Keratinocyte (primary cell): Measurements from ENCODE around the gene AGFG2. TPM values are rescaled to one million over a fixed set of nuclear protein-coding genes. Genes with fewer than 3 reads are reported as not detected.

Experiments
- DNase-seq: peaks from one replicate; pipeline ENCODE4 v3.0.0-alpha.2; 2011; ENCODE audit warnings: low read depth, missing footprints, low spot score
- FAIRE-seq: peaks from 2 replicates; lab custom pipeline; 2011; peaks lifted over from hg19 to GRCh38; lab: Jason Lieb, UNC
- H2AFZ ChIP-seq: 2 replicates; pipeline ENCODE4 v1.6.0; 2012; ENCODE audit warnings: low read length, control low read depth, inconsistent platforms; ENCODE audit not compliant: control insufficient read depth
- H3K27ac ChIP-seq: 2 replicates; pipeline ENCODE4 v1.5.1; 2011; ENCODE audit warnings: low read length; ENCODE audit not compliant: control insufficient read depth, insufficient read depth
- H3K27me3 ChIP-seq: 3 replicates; pipeline ENCODE4 v1.6.0; 2011; ENCODE audit warnings: low read length; ENCODE audit not compliant: control insufficient read depth, insufficient read depth; ENCODE audit errors: extremely low read depth
- H3K36me3 ChIP-seq, 2 experiments: 2 replicates in 1 of 2; 3 replicates in 1 of 2; pipeline ENCODE4 v1.5.1; 2011; ENCODE audit warnings: low read length in 2 of 2, mild to moderate bottlenecking in 1 of 2; ENCODE audit not compliant: control insufficient read depth in 2 of 2, insufficient read depth in 2 of 2; ENCODE audit errors: extremely low read depth in 1 of 2
- H3K4me1 ChIP-seq: 3 replicates; pipeline ENCODE4 v1.5.1; 2011; ENCODE audit warnings: low read length; ENCODE audit not compliant: control insufficient read depth, insufficient read depth; ENCODE audit errors: extremely low read depth
- H3K4me2 ChIP-seq: 3 replicates; pipeline ENCODE4 v1.6.0; 2011; ENCODE audit warnings: low read depth, low read length; ENCODE audit not compliant: control insufficient read depth, insufficient read depth; ENCODE audit errors: extremely low read depth
- H3K4me3 ChIP-seq, 3 experiments: fragments of 200-600 bp in 1 of 3; sonication (generic) in 1 of 3; 2 replicates in 2 of 3; 3 replicates in 1 of 3; pipeline ENCODE4 v1.5.1; 2011 to 2016; ENCODE audit warnings: low read length in 3 of 3, mild to moderate bottlenecking in 3 of 3, control low read depth in 2 of 3, inconsistent platforms in 1 of 3, low read depth in 1 of 3, mixed read lengths in 1 of 3, mixed run types in 1 of 3, moderate library complexity in 1 of 3; ENCODE audit not compliant: control insufficient read depth in 2 of 3, insufficient read depth in 2 of 3; ENCODE audit errors: extremely low read depth in 1 of 3
- H3K79me2 ChIP-seq: 2 replicates; pipeline ENCODE4 v1.6.0; 2012; ENCODE audit warnings: low read length; ENCODE audit not compliant: control insufficient read depth, insufficient read depth
- H3K9ac ChIP-seq: 3 replicates; pipeline ENCODE4 v1.6.0; 2011; ENCODE audit warnings: low read length; ENCODE audit not compliant: control insufficient read depth, insufficient read depth; ENCODE audit errors: extremely low read depth
- H3K9me1 ChIP-seq: 3 replicates; pipeline ENCODE4 v1.6.0; 2011; ENCODE audit warnings: low read length; ENCODE audit not compliant: control insufficient read depth, insufficient read depth; ENCODE audit errors: extremely low read depth
- H3K9me3 ChIP-seq: 2 replicates; pipeline ENCODE4 v1.5.1; 2012; ENCODE audit warnings: low read depth, low read length; ENCODE audit not compliant: control insufficient read depth
- H4K20me1 ChIP-seq: 3 replicates; pipeline ENCODE4 v1.6.0; 2011; ENCODE audit warnings: low read length; ENCODE audit not compliant: control insufficient read depth, insufficient read depth; ENCODE audit errors: extremely low read depth
- EZH2 ChIP-seq: IDR thresholded peaks from one replicate; pipeline ENCODE4 v1.6.1; 2012; ENCODE audit warnings: inconsistent platforms, mild to moderate bottlenecking, low read length, moderate library complexity
- dilution Hi-C: fragments of 300-500 bp; cut with MboI; formaldehyde crosslinking; loops from one replicate; pipeline ENCODE4 v1.7.0; 2020; ENCODE audit warnings: low sequenced_read_pairs; ENCODE audit not compliant: extremely low pct_ligation_motif_present
- polyA plus RNA-seq, 5 experiments: library from polyadenylated mRNA; depleted of rRNA in 3 of 5; stranded (reverse) in 3 of 5; stranded (forward) in 1 of 5; unstranded in 1 of 5; fragments of >200 nt; gene quantifications; 1 replicate in 1 of 5; 2 replicates in 3 of 5; 3 replicates in 1 of 5; pipeline versions ENCODE4 v1.2.1 to v1.2.3, GENCODE V29; 2011 to 2012; ENCODE audit warnings: missing spikeins in 2 of 5, low read depth in 1 of 5, low replicate concordance in 1 of 5
- TF ChIP-seq, protein P1 (sequence below), 3 experiments: IDR thresholded peaks in 1 of 3; conservative IDR thresholded peaks in 1 of 3; optimal IDR thresholded peaks in 1 of 3; 2 replicates in 2 of 3; 3 replicates in 1 of 3; pipeline versions ENCODE3 to v1.5.1; 2011; ENCODE audit warnings: low read length in 3 of 3, mild to moderate bottlenecking in 3 of 3, moderate library complexity in 2 of 3, control low read depth in 1 of 3, inconsistent platforms in 1 of 3; ENCODE audit not compliant: insufficient read depth in 2 of 3; ENCODE audit errors: extremely low read depth in 1 of 3

AGFG2 gene
- polyA plus RNA-seq, 1 donor (not counting 4 experiments of a cell fraction or from before 2014, with no cell fraction given) = 3.4 TPM

DNA sequence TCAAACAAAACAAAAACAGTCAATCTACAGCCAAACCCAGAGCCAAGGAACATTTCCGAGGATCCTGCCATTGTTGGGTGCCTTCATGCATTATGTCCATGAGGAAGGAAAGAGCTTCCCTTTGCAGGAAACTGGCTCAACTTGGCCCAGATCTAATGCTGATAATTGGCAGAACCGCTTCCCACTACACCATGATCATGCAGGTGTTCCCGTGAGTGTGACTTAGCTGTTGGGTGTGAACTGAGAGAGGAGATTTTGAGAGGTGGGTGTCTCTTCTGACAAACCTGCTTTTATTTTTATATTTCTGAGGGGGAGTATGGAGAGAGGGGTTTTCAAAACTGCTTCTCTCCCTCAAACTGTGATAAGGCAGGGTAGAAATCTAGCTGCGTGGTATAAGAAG lies 20.1 kb downstream of the AGFG2 start:
- no peaks in the 10 kb centered on the region for H3K9me1 ChIP-seq
- no peaks in the 10 kb centered on the region for H3K27me3 ChIP-seq
- FAIRE-seq = no peak
- no peak overlapping the region for H3K4me3 ChIP-seq
- H4K20me1 ChIP-seq = no peaks in the 10 kb centered on the region
- no peaks in the 10 kb centered on the region for H3K4me1 ChIP-seq
- no peaks in the 10 kb centered on the region for H3K79me2 ChIP-seq
- no peak overlapping the region for H3K27ac ChIP-seq
- no peak overlapping the region for H3K9ac ChIP-seq
- no peaks in the 10 kb centered on the region for H3K9me3 ChIP-seq
- dilution Hi-C loops = no loop called here
- no peak for DNase-seq
- H3K4me2 ChIP-seq = no peak overlapping the region
- H3K36me3 ChIP-seq = peaks cover 0 to 3% of the 10 kb centered on the region in 2 experiments
- H2AFZ ChIP-seq = no peak overlapping the region
- TF ChIP-seq EZH2 = no peak
- TF ChIP-seq, protein P1, sequence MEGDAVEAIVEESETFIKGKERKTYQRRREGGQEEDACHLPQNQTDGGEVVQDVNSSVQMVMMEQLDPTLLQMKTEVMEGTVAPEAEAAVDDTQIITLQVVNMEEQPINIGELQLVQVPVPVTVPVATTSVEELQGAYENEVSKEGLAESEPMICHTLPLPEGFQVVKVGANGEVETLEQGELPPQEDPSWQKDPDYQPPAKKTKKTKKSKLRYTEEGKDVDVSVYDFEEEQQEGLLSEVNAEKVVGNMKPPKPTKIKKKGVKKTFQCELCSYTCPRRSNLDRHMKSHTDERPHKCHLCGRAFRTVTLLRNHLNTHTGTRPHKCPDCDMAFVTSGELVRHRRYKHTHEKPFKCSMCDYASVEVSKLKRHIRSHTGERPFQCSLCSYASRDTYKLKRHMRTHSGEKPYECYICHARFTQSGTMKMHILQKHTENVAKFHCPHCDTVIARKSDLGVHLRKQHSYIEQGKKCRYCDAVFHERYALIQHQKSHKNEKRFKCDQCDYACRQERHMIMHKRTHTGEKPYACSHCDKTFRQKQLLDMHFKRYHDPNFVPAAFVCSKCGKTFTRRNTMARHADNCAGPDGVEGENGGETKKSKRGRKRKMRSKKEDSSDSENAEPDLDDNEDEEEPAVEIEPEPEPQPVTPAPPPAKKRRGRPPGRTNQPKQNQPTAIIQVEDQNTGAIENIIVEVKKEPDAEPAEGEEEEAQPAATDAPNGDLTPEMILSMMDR (optimal IDR thresholded peaks at IDR 0.05 in 1 of 3, IDR thresholded peaks at IDR 0.05 in 1 of 3, conservative IDR thresholded peaks at IDR 0.05 in 1 of 3; ENCODE audit: extremely low read depth in 1 of 3, insufficient read depth in 2 of 3, low read length in 3 of 3) = no peak

DNA sequence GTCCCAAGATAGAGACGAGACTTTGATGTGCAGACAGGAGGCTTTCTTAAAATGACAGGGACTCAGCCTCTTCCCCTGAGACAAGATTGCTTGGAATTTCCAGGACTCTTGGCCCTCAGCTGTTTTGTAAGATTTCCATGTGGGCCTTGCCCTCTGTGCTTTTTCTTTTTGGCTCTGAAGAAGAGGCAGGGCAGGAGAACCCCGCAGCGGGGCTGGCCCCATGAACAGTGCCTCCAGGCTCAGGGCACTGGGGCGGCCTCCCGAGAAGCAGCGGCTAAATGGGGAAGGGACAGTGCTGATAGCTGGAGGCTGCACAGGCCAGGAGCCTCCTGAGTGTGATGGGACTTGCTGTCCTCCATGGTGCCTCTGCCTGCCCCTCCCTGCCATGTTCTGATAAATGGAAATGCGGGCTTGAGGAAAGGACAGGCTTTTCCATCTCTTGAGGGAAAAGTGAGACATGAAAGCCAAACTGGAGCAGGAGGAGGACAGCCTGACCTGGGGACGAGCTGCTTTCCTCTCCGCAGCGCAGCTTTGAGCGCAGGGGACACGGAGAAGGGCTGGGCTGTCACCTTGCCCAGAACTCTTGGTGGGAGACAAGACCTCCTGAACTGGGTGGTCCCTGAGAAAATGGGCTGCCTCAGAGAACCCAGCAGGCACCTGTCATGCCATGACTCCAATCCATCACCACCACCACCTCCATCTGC lies 22.6 kb downstream of the AGFG2 start:
- Histone ChIP-seq H3K9ac (no peak overlapping the region), H3K4me1 (no peaks in the 10 kb centered on the region)

More for the DNA sequence above, 22.6 kb downstream of the AGFG2 start:
- Histone ChIP-seq H3K4me3 (no peak overlapping the region), H3K79me2 (no peaks in the 10 kb centered on the region), H3K36me3 (no peaks in the 10 kb centered on the region), H3K4me2 (no peak overlapping the region), H3K9me1 (no peaks in the 10 kb centered on the region), H2AFZ (no peak overlapping the region), H4K20me1 (no peaks in the 10 kb centered on the region), H3K27ac (no peak overlapping the region), H3K27me3 (no peaks in the 10 kb centered on the region), H3K9me3 (no peaks in the 10 kb centered on the region)
- DNase-seq (no peak), FAIRE-seq (no peak)
- dilution Hi-C loops = no loop called here
- TF ChIP-seq, protein P1 (optimal IDR thresholded peaks at IDR 0.05 in 1 of 3, IDR thresholded peaks at IDR 0.05 in 1 of 3, conservative IDR thresholded peaks at IDR 0.05 in 1 of 3; ENCODE audit: extremely low read depth in 1 of 3, insufficient read depth in 2 of 3, low read length in 3 of 3) = no peak
- no peak for TF ChIP-seq EZH2
